Measurements from ENCODE around the gene JUP. TPM values are rescaled to one million over a fixed set of nuclear protein-coding genes. Genes with fewer than 3 reads are reported as not detected.
"Not testable (repeated sequence)": the region's sequence is repeated elsewhere in the genome, so short reads cannot be mapped to it uniquely, and the experiment has no call there.

The JUP gene
- total RNA-seq = 100 to 1,000 TPM; 107 to 158 (median 121) TPM

GRCh38 chr17:41786227-41787020 lies at the start of gene JUP:
Gene JUP (minus strand): TSS chr17:41786711. CDS start chr17:41771854, 14,857 bp downstream.
- peaks cover 6 to 12% of the 10 kb centered on the region in 2 donors for H3K4me1 ChIP-seq
- intact Hi-C loops (cut with DNase I; ENCODE audit: low total_unique reads) = no loop called here

GRCh38 chr17:41835800-41836549 lies 49.5 kb upstream of the JUP start, which contains the start of gene NT5C3B:
Gene NT5C3B (minus strand): TSS chr17:41836232. CDS start chr17:41836193, 39 bp downstream.
- Histone ChIP-seq H3K9me3 (no peaks in the 10 kb centered on the region), H3K36me3 (no peaks in the 10 kb centered on the region), H3K27ac (peak within 1 kb of the TSS; percentile 83 to 90), H3K4me3 (peak within 1 kb of the TSS; percentile 90 to 94 (median 94)), H3K27me3 (no peaks in the 10 kb centered on the region), H3K4me1 (no peaks in the 10 kb centered on the region)
- DNase-seq (ENCODE audit: low spot score in 2 of 2) = peak in 1 of 2 donors; percentile 46
- intact Hi-C loops (cut with DNase I; ENCODE audit: low total_unique reads) = no loop called here
- peak in 1 of 3 donors; percentile 49 for TF ChIP-seq POLR2AphosphoS5 (IDR thresholded peaks at IDR 0.05)
- no peak for TF ChIP-seq CTCF (IDR thresholded peaks at IDR 0.05)

More at GRCh38 chr17:41786227-41787020, at the start of gene JUP:
- Histone ChIP-seq H3K27me3 (no peaks in the 10 kb centered on the region), H3K36me3 (no peaks in the 10 kb centered on the region), H3K9me3 (no peaks in the 10 kb centered on the region), H3K4me3 (peak within 1 kb of the TSS; percentile 75 to 98 (median 86)), H3K27ac (peak within 1 kb of the TSS; percentile 99)
- TF ChIP-seq CTCF (IDR thresholded peaks at IDR 0.05) (peak in 1 of 3 donors; percentile 70), POLR2AphosphoS5 (IDR thresholded peaks at IDR 0.05) (peak; percentile 81 to 89 (median 83)), POLR2A (IDR thresholded peaks at IDR 0.05) (peak; percentile 93)
- DNase-seq (ENCODE audit: low spot score in 2 of 2) = peak; percentile 100

GRCh38 chr17:41835214-41835799 lies 48.8 kb upstream of the JUP start:
- Histone ChIP-seq H3K9me3 (no peaks in the 10 kb centered on the region), H3K36me3 (no peaks in the 10 kb centered on the region), H3K27me3 (no peaks in the 10 kb centered on the region), H3K4me1 (no peaks in the 10 kb centered on the region), H3K4me3 (peak overlapping the region; percentile 90 to 94 (median 94)), H3K27ac (peak overlapping the region; percentile 83 to 90)
- intact Hi-C loops (cut with DNase I; ENCODE audit: low total_unique reads) = no loop called here
- DNase-seq (ENCODE audit: low spot score in 2 of 2) = no peak
- TF ChIP-seq POLR2A (IDR thresholded peaks at IDR 0.05) (no peak), CTCF (IDR thresholded peaks at IDR 0.05) (no peak), POLR2AphosphoS5 (IDR thresholded peaks at IDR 0.05) (no peak)

- H3K27ac ChIP-seq; H3K4me3 ChIP-seq; DNase-seq (ENCODE audit: low spot score in 2 of 2); intact Hi-C loops (cut with DNase I; ENCODE audit: low total_unique reads); H3K4me1 ChIP-seq; H3K36me3 ChIP-seq; H3K9me3 ChIP-seq; H3K27me3 ChIP-seq: not testable (repeated sequence)
Observed at GRCh38 chr17:41829961-41830360, 43.5 kb upstream of the JUP start.

GRCh38 chr17:41825175-41825845 lies 38.8 kb upstream of the JUP start:
- Histone ChIP-seq H3K27ac (no peak overlapping the region), H3K4me3 (no peak overlapping the region), H3K27me3 (no peaks in the 10 kb centered on the region), H3K4me1 (no peaks in the 10 kb centered on the region), H3K36me3 (no peaks in the 10 kb centered on the region), H3K9me3 (no peaks in the 10 kb centered on the region)
- intact Hi-C loops (cut with DNase I; ENCODE audit: low total_unique reads) = no loop called here
- DNase-seq (ENCODE audit: low spot score in 2 of 2) = peak in 1 of 2 donors; percentile 34
- no peak for TF ChIP-seq CTCF (IDR thresholded peaks at IDR 0.05)
- TF ChIP-seq POLR2AphosphoS5 (IDR thresholded peaks at IDR 0.05) = no peak
- no peak for TF ChIP-seq POLR2A (IDR thresholded peaks at IDR 0.05)

Measured in breast epithelium (tissue), 4 donors.